ENCODE data around the gene NAV2.
"Not testable (repeated sequence)": the region's sequence is repeated elsewhere in the genome, so short reads cannot be mapped to it uniquely, and the experiment has no call there.

Gene NAV2

GRCh38 chr11:19959648-19960059 lies 247.0 kb downstream of the NAV2 start:
- H3K4me3 ChIP-seq (ENCODE audit: control insufficient read depth, low read depth, low read length) = no peak overlapping the region
- DNase-seq (ENCODE audit: low read depth) = peak; percentile 38
- TF ChIP-seq CTCF (conservative IDR thresholded peaks at IDR 0.05; ENCODE audit: control insufficient read depth, insufficient read depth, low read depth, low read length) = no peak

DNA sequence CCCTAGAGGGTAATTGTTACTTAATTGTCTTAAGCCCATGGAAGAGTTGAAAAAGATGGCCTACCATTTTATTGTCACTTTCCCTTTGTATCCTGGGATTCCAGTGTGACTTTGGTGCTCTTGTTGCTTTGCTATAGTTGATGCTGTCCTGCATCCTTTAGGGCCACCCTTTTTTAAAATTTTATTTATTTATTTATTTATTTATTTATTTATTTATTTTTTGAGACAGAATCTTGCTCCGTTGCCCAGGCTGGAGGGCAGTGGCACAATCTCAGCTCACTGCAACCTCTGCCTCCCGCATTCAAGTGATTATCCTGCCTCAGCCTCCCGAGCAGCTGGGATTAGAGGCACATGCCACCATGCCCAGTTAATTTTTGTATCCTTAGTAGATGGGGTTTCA lies 247.8 kb downstream of the NAV2 start:
- DNase-seq (ENCODE audit: low read depth); H3K4me3 ChIP-seq (ENCODE audit: control insufficient read depth, low read depth, low read length): not testable (repeated sequence)

DNA sequence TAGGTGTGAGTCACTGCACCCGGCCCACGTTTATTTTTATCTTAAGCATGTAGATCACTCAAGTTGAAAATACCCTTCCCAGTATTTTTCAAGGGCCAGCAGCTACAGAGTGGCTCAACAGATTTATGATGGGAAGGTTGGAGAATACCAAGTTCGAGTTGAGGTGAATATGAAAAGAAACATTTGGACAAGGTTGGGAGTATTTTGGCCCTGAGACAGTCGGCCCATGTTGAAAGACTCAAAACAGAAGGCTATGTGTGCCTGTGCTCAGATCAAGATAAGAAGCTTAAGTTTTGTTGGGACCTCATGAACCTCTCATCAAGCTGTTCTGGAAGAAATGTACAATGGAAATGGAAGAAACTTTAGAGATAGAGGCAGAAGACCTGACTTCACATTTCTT lies 248.6 kb downstream of the NAV2 start:
- DNase-seq (ENCODE audit: low read depth) = no peak
- no peak overlapping the region for H3K4me3 ChIP-seq (ENCODE audit: control insufficient read depth, low read depth, low read length)
- no peak for TF ChIP-seq CTCF (conservative IDR thresholded peaks at IDR 0.05; ENCODE audit: control insufficient read depth, insufficient read depth, low read depth, low read length)

- no peak for TF ChIP-seq CTCF (conservative IDR thresholded peaks at IDR 0.05; ENCODE audit: control insufficient read depth, insufficient read depth, low read depth, low read length)
- no peak for DNase-seq (ENCODE audit: low read depth)
- H3K4me3 ChIP-seq (ENCODE audit: control insufficient read depth, low read depth, low read length) = no peak overlapping the region
Observed at GRCh38 chr11:19962053-19962800, 249.6 kb downstream of the NAV2 start.

DNA sequence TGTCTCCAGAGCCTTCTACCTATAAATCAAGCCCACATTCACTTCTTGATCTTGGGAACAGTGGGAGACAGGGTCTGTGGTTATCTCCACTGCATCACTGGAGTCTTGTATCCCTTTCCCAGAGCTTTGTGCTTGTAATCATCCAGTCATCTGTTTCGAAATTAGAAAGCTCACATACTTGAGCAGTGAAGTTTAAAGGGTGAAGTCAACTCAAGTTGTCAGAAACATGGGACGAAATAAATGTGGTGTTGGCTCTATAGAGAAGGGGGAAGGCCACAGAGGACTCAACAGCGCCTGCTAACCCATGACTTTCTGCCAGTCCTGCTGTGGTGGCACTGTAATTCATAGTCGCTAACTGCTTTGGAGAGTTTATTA lies 250.2 kb downstream of the NAV2 start:
- no peak overlapping the region for H3K4me3 ChIP-seq (ENCODE audit: control insufficient read depth, low read depth, low read length)
- DNase-seq (ENCODE audit: low read depth) = peak; percentile 90
- no peak for TF ChIP-seq CTCF (conservative IDR thresholded peaks at IDR 0.05; ENCODE audit: control insufficient read depth, insufficient read depth, low read depth, low read length)

DNA sequence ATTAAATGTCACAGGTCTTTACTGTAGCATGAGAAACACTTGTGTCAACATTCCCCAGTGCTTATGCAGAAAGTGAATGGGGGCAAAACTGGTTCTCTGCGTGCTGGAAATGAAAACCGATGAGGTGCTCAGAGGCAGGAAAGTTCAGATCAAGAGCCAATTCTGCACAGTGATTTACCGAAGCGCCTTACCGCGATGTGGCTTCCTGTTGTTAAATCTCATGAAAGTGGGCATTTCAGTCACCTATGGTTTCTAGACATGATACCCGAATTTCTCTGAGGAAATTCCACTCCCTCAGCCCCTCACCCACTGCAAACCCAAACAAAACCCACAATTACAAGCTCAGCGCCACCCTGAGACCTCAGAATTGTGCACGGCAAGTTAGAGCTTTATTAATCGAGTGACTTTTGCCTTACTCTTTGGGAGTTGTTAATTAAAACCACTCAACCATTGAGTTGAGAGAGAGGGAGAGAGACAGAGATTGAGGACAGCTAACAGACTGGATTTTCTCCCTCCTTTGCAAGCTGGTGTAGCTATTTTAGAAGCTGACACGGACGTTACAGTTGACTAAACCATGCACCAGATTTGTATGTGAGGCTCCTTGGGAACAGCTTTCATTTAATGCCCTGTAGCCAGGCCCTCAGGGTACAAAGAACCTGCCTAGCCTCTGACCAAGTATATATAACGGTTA lies 251.2 kb downstream of the NAV2 start:
- no peak for TF ChIP-seq CTCF (conservative IDR thresholded peaks at IDR 0.05; ENCODE audit: control insufficient read depth, insufficient read depth, low read depth, low read length)
- DNase-seq (ENCODE audit: low read depth) = no peak
- no peak overlapping the region for H3K4me3 ChIP-seq (ENCODE audit: control insufficient read depth, low read depth, low read length)

- TF ChIP-seq CTCF (conservative IDR thresholded peaks at IDR 0.05; ENCODE audit: control insufficient read depth, insufficient read depth, low read depth, low read length) = no peak
- H3K4me3 ChIP-seq (ENCODE audit: control insufficient read depth, low read depth, low read length) = no peak overlapping the region
- no peak for DNase-seq (ENCODE audit: low read depth)
Observed at GRCh38 chr11:19966441-19966840, 253.8 kb downstream of the NAV2 start.
